SK-N-MC (cell line): ENCODE measurements around the gene ACSM6.

Source experiments
- DNase-seq: peaks from one replicate; pipeline ENCODE4 v3.0.0-alpha.2; 2011; ENCODE audit warnings: low read depth, low spot score
- H3K27ac ChIP-seq: fragments of 200-600 bp; sonication (generic); 2 replicates; pipeline ENCODE4 v1.5.1; 2016; ENCODE audit warnings: mixed run types
- H3K36me3 ChIP-seq: fragments of 200-600 bp; sonication (generic); 2 replicates; pipeline ENCODE4 v1.6.1; 2017; ENCODE audit warnings: antibody characterized with exemption, low read length, mixed read lengths; ENCODE audit not compliant: insufficient read depth
- H3K4me3 ChIP-seq: fragments of 200-600 bp; sonication (generic); 2 replicates; pipeline ENCODE4 v1.5.1; 2016
- H3K9ac ChIP-seq: fragments of 200-600 bp; sonication (generic); 2 replicates; pipeline ENCODE4 v1.8.0; 2017; ENCODE audit warnings: mixed run types, mixed read lengths; ENCODE audit not compliant: insufficient read length
- H3K9me3 ChIP-seq: fragments of 200-600 bp; sonication (generic); 2 replicates; pipeline ENCODE4 v1.6.1; 2017; ENCODE audit warnings: low read depth, mild to moderate bottlenecking, antibody characterized with exemption, low read length, moderate library complexity, mixed read lengths
- EZH2 ChIP-seq: fragments of 200-600 bp; sonication (generic); IDR thresholded peaks from one replicate; pipeline ENCODE4 v1.6.1; 2017; ENCODE audit warnings: antibody characterized with exemption
- FOXP2 ChIP-seq: optimal IDR thresholded peaks from 2 replicates; pipeline ENCODE3; 2011; ENCODE audit warnings: mild to moderate bottlenecking, moderate library complexity; ENCODE audit not compliant: insufficient read depth; ENCODE audit errors: extremely low read length, control extremely low read depth
- POLR2AphosphoS5 ChIP-seq: IDR thresholded peaks from 2 replicates; pipeline ENCODE4 v1.6.1; 2012; ENCODE audit warnings: mild to moderate bottlenecking, low read depth, low read length, borderline replicate concordance

Gene ACSM6, protein sequence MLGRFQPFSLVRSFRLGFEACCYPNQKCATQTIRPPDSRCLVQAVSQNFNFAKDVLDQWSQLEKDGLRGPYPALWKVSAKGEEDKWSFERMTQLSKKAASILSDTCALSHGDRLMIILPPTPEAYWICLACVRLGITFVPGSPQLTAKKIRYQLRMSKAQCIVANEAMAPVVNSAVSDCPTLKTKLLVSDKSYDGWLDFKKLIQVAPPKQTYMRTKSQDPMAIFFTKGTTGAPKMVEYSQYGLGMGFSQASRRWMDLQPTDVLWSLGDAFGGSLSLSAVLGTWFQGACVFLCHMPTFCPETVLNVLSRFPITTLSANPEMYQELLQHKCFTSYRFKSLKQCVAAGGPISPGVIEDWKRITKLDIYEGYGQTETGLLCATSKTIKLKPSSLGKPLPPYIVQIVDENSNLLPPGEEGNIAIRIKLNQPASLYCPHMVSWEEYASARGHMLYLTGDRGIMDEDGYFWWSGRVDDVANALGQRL

DNA sequence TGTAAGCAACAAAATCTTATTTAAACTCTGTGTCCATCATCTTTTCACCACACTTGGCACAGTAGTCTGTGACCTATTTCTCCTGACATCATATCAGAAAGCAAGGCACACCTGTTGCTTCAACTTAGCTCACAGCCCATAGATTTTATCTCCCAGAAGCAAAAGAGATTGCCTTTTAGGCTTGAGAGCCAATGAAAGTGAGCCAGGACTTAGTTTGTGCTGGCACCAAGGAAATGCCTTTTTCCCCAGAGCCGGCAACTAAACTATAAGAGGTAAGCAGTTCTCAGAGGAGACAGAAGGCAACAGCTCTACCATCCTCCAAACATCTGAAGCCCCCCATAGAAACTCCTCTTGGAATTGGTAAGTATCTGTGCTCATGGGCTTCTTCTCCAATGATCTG, at the start of gene ACSM6:
Gene ACSM6 (plus strand): TSS at position 295 of the 400 bp plus-strand sequence. CDS start 248 bp downstream, outside the sequence.
- Histone ChIP-seq H3K4me3 (no peak within 1 kb of the TSS), H3K9me3 (no peaks in the 10 kb centered on the region), H3K9ac (no peak within 1 kb of the TSS), H3K27ac (no peak within 1 kb of the TSS), H3K36me3 (no peaks in the 10 kb centered on the region)
- no peak for DNase-seq
- TF ChIP-seq EZH2, result no peak
- no peak for TF ChIP-seq POLR2AphosphoS5
- no peak for TF ChIP-seq FOXP2

DNA sequence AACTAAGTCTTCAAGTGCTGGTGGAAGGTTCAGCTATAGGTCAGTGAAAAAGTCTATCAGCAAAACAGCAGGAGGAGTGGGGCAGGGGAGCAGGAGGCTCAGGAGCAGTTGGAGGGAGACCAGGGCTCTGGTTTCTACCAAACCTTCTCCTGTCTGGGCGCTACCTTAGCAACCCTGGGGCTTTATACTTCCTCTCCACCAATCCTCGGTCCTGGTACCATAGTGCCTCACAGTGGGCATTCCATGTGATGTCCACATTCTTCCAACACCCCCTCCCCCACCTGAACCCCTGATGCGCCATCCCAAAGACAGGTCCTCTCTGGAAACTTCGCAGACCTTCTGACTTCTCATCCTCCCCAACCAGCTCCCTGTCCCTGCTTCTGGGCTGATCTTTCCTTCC, 25.3 kb upstream of the ACSM6 start:
- Histone ChIP-seq H3K36me3 (no peaks in the 10 kb centered on the region), H3K9me3 (no peaks in the 10 kb centered on the region), H3K4me3 (no peak overlapping the region), H3K27ac (no peak overlapping the region), H3K9ac (no peak overlapping the region)
- no peak for DNase-seq
- TF ChIP-seq POLR2AphosphoS5 (no peak), EZH2 (no peak), FOXP2 (no peak)

DNA sequence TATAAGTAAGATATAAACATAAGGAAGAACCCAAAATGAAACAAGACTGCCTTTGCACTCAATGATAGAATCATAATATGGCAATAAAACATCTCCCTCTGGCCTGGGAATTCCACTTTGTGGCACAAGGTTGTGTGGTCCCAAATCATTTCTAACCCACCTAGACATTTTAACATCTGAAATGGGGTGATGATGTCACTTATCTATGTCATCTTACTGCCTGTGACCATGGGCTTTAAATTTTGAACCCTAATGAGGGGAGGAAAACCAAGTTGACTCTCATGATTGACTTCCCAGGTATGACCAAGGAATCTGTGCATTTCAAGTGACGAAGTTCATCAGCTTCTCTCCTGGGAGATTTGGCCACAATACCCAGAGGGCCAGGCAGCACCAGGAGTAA, 24.5 kb upstream of the ACSM6 start:
- Histone ChIP-seq H3K9ac (no peak overlapping the region), H3K27ac (no peak overlapping the region), H3K36me3 (no peaks in the 10 kb centered on the region), H3K4me3 (no peak overlapping the region), H3K9me3 (no peaks in the 10 kb centered on the region)
- DNase-seq, result no peak
- TF ChIP-seq POLR2AphosphoS5, result no peak
- no peak for TF ChIP-seq EZH2
- TF ChIP-seq FOXP2, result no peak

DNA sequence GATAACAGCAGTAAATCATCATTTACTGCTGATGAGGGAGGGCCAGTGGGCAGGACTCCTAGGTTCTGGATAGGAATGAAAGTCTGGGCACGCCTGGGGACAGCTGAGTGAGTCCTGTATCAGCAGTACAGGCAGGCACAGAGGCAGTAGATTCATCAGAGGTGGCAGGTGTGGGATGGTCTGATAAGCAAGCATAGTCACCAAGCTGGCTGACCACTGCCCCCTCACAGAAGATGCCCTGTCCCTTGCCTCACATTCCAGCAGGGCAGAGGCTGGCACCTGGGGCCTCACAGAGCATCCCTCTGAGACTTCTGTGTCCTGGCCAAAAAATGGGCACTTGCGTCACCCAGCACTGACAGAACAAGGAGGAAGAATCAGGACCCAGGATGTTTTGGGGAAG, 23.2 kb upstream of the ACSM6 start:
- Histone ChIP-seq H3K9me3 (no peaks in the 10 kb centered on the region), H3K27ac (no peak overlapping the region), H3K4me3 (no peak overlapping the region), H3K9ac (no peak overlapping the region), H3K36me3 (no peaks in the 10 kb centered on the region)
- TF ChIP-seq FOXP2 (no peak), EZH2 (no peak), POLR2AphosphoS5 (no peak)
- DNase-seq, result no peak

DNA sequence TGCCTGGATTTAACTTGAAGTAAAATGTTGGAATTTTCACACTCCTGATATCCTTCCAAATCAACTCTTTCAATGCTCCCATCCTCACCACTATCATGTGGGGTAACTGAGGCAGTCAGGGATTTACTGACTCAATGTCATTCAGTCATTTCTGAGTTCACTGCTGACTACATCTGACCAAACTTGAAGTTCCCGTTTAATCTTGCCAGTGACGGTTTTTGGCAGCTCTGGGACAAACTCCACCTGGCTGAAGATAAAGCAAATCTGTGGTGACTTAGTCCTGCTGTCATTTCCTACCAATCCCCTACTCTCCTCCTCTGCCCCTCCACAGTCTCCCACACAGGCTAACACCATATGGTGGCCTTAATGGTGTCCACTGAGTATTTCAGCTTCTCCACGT, 22.7 kb upstream of the ACSM6 start:
- Histone ChIP-seq H3K4me3 (no peak overlapping the region), H3K36me3 (no peaks in the 10 kb centered on the region), H3K27ac (no peak overlapping the region), H3K9me3 (no peaks in the 10 kb centered on the region), H3K9ac (no peak overlapping the region)
- TF ChIP-seq FOXP2 (no peak), POLR2AphosphoS5 (no peak), EZH2 (no peak)
- DNase-seq, result no peak

DNA sequence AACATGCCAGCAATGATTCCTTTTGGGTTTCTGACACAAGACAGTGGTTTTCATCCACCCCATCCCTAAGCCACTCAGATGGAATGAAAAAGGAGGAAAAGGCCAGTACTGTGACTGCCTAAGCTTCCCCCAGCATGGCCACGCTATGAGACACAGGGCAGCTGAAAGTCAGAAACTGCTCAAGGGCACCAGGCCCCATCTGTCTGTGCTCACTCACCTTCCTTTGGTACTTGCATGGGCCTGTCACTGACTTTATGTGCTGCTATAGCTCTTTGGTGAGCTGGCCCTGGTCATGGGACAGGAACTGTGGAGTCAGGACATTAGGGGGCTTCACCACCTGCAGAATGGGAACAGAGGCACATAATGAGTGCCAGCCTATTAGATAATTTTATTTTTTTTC, 21.2 kb upstream of the ACSM6 start:
- H3K4me3 ChIP-seq, result no peak overlapping the region
- H3K36me3 ChIP-seq, result no peaks in the 10 kb centered on the region
- H3K9ac ChIP-seq, result no peak overlapping the region
- TF ChIP-seq POLR2AphosphoS5, result no peak
- no peak for TF ChIP-seq EZH2
- TF ChIP-seq FOXP2, result no peak
- no peak for DNase-seq
- H3K27ac ChIP-seq, result no peak overlapping the region
- no peaks in the 10 kb centered on the region for H3K9me3 ChIP-seq

DNA sequence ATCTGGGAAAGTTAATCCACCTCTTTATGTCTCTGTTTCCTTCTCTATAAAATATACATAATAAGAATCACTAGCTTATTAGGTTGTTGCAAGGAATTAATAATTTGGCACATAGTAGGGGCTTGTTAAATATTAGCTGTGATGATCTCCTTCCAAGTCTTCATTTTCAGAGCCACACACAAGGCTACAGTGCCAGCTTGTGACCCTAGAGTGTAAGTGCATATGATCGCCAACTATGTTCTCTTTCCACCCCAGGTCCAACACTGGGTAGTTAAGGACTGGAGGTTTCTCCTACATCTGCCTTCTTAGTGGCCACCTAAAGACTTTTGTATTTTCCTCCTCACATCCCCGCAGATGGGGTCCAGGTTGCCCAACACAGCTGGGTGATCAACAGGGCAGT, 17.9 kb upstream of the ACSM6 start:
- Histone ChIP-seq H3K27ac (no peak overlapping the region), H3K36me3 (no peaks in the 10 kb centered on the region), H3K4me3 (no peak overlapping the region), H3K9ac (no peak overlapping the region), H3K9me3 (no peaks in the 10 kb centered on the region)
- DNase-seq, result no peak
- TF ChIP-seq FOXP2 (no peak), POLR2AphosphoS5 (no peak), EZH2 (no peak)

DNA sequence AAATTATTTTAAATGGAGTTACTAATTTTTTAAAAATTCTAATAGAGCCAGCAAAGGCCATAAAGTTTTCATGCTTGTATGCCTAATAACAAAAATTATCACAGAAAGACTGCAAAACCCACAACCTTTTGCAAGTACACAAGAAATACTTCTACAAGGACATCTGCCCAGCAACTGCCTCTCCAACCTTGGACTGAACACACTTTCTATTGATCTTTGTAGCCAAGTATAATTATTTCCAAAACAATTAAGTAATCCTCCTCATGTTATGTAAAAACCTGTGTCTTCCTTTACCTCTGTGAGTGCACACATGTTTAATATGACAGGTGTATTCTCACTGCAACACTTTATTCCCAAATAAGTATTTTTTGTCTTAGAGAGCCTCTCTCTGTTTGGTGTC, 16.6 kb upstream of the ACSM6 start:
- Histone ChIP-seq H3K36me3 (no peaks in the 10 kb centered on the region), H3K4me3 (no peak overlapping the region), H3K9me3 (no peaks in the 10 kb centered on the region), H3K9ac (no peak overlapping the region), H3K27ac (no peak overlapping the region)
- no peak for DNase-seq
- TF ChIP-seq FOXP2 (no peak), EZH2 (no peak), POLR2AphosphoS5 (no peak)

DNA sequence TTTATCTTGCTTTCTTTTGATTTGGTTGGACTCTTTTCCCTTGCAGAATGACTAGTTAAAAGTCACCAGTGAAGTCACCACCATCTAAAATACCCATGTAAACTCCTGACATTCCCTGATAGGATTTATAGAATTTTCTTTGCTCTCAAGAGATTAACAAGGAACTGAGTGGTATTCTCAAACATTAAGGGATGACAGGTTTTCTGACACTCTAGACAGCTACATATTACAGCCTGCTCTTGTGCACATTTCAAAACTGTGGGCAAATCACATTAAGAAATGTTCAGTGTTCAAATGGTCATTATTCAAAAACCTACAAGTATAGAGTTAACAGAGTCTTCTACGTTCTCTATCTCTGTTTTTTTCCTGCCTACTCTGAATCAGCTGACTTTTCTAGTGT, 15.8 kb upstream of the ACSM6 start:
- H3K36me3 ChIP-seq, result no peaks in the 10 kb centered on the region
- H3K9ac ChIP-seq, result no peak overlapping the region
- TF ChIP-seq EZH2, result no peak
- TF ChIP-seq FOXP2, result no peak
- TF ChIP-seq POLR2AphosphoS5, result no peak
- no peak overlapping the region for H3K4me3 ChIP-seq
- DNase-seq, result no peak
- H3K9me3 ChIP-seq, result no peaks in the 10 kb centered on the region
- no peak overlapping the region for H3K27ac ChIP-seq

DNA sequence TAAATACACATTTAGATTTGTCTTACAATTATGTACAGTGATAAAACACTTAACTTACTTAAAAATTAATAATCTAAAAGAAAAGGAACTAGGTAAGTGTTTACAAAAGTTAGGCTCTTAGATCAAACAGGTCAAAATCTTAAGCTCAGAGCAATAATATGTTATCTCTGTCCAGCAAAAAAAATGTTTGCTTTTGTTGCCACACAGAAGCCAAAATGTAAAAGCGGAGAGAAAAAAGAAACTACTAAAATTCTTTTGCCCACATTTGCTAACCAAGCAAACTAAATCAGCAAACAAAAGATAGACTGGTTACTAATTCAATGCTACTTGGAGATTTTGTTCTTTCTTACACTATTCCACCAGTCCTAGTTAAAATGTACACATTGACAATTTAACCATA, 15.2 kb upstream of the ACSM6 start:
- no peak overlapping the region for H3K4me3 ChIP-seq
- no peaks in the 10 kb centered on the region for H3K36me3 ChIP-seq
- no peaks in the 10 kb centered on the region for H3K9me3 ChIP-seq
- no peak overlapping the region for H3K27ac ChIP-seq
- no peak overlapping the region for H3K9ac ChIP-seq
- no peak for TF ChIP-seq POLR2AphosphoS5
- no peak for TF ChIP-seq EZH2
- no peak for TF ChIP-seq FOXP2
- DNase-seq, result no peak
